GM23248 (cell line): Measurements from ENCODE around the gene ZNF467. TPM values are rescaled to one million over a fixed set of nuclear protein-coding genes. Genes with fewer than 3 reads are reported as not detected.

Experiments used
- DNase-seq: peaks from one replicate; pipeline ENCODE4 v3.0.0-alpha.2; 2015
- H2AFZ ChIP-seq: fragments of 200-600 bp; sonication (generic); 2 replicates; pipeline ENCODE4 v1.6.1; 2016; ENCODE audit warnings: antibody characterized with exemption
- H3F3A ChIP-seq: fragments of 200-600 bp; sonication (generic); 2 replicates; pipeline ENCODE4 v1.6.1; 2016; ENCODE audit warnings: mild to moderate bottlenecking, antibody characterized with exemption, mixed run types; ENCODE audit not compliant: insufficient read depth
- H3K27ac ChIP-seq: fragments of 200-600 bp; sonication (generic); 2 replicates; pipeline ENCODE4 v1.5.1; 2016; ENCODE audit warnings: mild to moderate bottlenecking
- H3K27me3 ChIP-seq: fragments of 200-600 bp; sonication (generic); replicated peaks from 2 replicates; pipeline ENCODE4 v1.6.1; 2016; ENCODE audit warnings: mild to moderate bottlenecking; ENCODE audit not compliant: insufficient read depth
- H3K36me3 ChIP-seq: fragments of 200-600 bp; sonication (generic); 2 replicates; pipeline ENCODE4 v1.6.1; 2016; ENCODE audit warnings: low read depth, mild to moderate bottlenecking
- H3K4me1 ChIP-seq: fragments of 200-600 bp; sonication (generic); 2 replicates; pipeline ENCODE4 v1.6.1; 2016; ENCODE audit warnings: mild to moderate bottlenecking; ENCODE audit not compliant: insufficient read depth
- H3K4me2 ChIP-seq: fragments of 200-600 bp; sonication (generic); one replicate; pipeline ENCODE4 v1.6.1; 2016; ENCODE audit warnings: mild to moderate bottlenecking; ENCODE audit not compliant: unreplicated experiment
- H3K4me3 ChIP-seq: fragments of 200-600 bp; sonication (generic); 2 replicates; pipeline ENCODE4 v1.5.1; 2016; ENCODE audit warnings: mild to moderate bottlenecking
- H3K79me2 ChIP-seq: fragments of 200-600 bp; sonication (generic); 2 replicates; pipeline ENCODE4 v1.6.1; 2016; ENCODE audit warnings: mild to moderate bottlenecking; ENCODE audit not compliant: insufficient read depth
- H3K9ac ChIP-seq: fragments of 200-600 bp; sonication (generic); 2 replicates; pipeline ENCODE4 v1.6.1; 2016; ENCODE audit warnings: mild to moderate bottlenecking
- H3K9me2 ChIP-seq: fragments of 200-600 bp; sonication (generic); 2 replicates; pipeline ENCODE4 v1.6.1; 2016; ENCODE audit warnings: mixed run types, mild to moderate bottlenecking, moderate library complexity; ENCODE audit not compliant: insufficient read depth
- H3K9me3 ChIP-seq: fragments of 200-600 bp; sonication (generic); one replicate; pipeline ENCODE4 v1.6.1; 2017; ENCODE audit warnings: low read depth
- H4K20me1 ChIP-seq: fragments of 200-600 bp; sonication (generic); 2 replicates; pipeline ENCODE4 v1.6.0; 2016; ENCODE audit not compliant: insufficient read depth
- EZH2 ChIP-seq: fragments of 200-600 bp; sonication (generic); IDR thresholded peaks from 2 replicates; pipeline ENCODE4 v1.6.1; 2018; ENCODE audit warnings: antibody characterized with exemption, mild to moderate bottlenecking; ENCODE audit not compliant: insufficient read depth, poor library complexity, severe bottlenecking
- EZH2phosphoT487 ChIP-seq: fragments of 200-600 bp; sonication (generic); IDR thresholded peaks from 2 replicates; pipeline ENCODE4 v1.6.1; 2018; ENCODE audit warnings: antibody characterized with exemption, moderate library complexity, mild to moderate bottlenecking, low read depth; ENCODE audit not compliant: insufficient read depth
- WGBS, 2 experiments: methylation state at CpG; one replicate each; pipeline ENCODE4 v1.1.6; 2015 to 2017; ENCODE audit warnings: low lambda C conversion rate in 2 of 2, low coverage in 1 of 2; ENCODE audit errors: missing lambda C conversion rate in 2 of 2; 5-methylcytosine and 5-hydroxymethylcytosine counted together
- in situ Hi-C: fragments of 300-500 bp; cut with MboI; formaldehyde crosslinking; loops from 2 replicates; pipeline ENCODE4 v1.15.0; 2020
- polyA plus RNA-seq: library from polyadenylated mRNA; unstranded; fragments of >200 nt; fragmentation: Nextera tagmentation; extraction: Ambion mirVana; gene quantifications from 2 replicates; pipeline ENCODE4 v1.2.1, GENCODE V29; 2016
- total RNA-seq: library from RNA; depleted of rRNA; stranded (reverse); fragments of >200 nt; shearing (Covaris generic); gene quantifications from 2 replicates; pipeline ENCODE4 v1.2.3, GENCODE V29; 2014; rRNA removed

ZNF467 gene
- total and polyA plus RNA-seq, 2 experiments from 2014 or later, result not detected

GRCh38 chr7:149714910-149715471 lies 58.4 kb downstream of the ZNF467 start:
- Histone ChIP-seq H3K4me2 (peak overlapping the region; percentile 88), H3K9ac (peak overlapping the region; percentile 72), H3K4me3 (peak overlapping the region; percentile 77), H3K79me2 (no peaks in the 10 kb centered on the region), H3K27ac (no peak overlapping the region), H3K36me3 (no peaks in the 10 kb centered on the region), H3K4me1 (no peaks in the 10 kb centered on the region), H3K9me3 (peaks cover 3% of the 10 kb centered on the region), H3K9me2 (no peaks in the 10 kb centered on the region), H3F3A (no peaks in the 10 kb centered on the region), H3K27me3 (no peaks in the 10 kb centered on the region), H2AFZ (peak overlapping the region; percentile 85), H4K20me1 (no peaks in the 10 kb centered on the region)
- DNase-seq, result peak; percentile 49
- WGBS, 2 experiments, result 3 to 4% methylated on average over 29 to 39 of the region's 48 CpGs
- TF ChIP-seq EZH2 (no peak), EZH2phosphoT487 (no peak)
- in situ Hi-C loops, result no loop called here

Other genes starting within 250 kb of the ZNF467 start
- gene ZNF862, start 64.8 kb upstream of the ZNF467 start, total RNA-seq, result 2.9 and 9.7 TPM in 2 replicates
- 3.3 and 3.5 TPM in 2 replicates for gene ZNF862, start 64.8 kb upstream of the ZNF467 start, polyA plus RNA-seq
- 6.9 and 17.7 TPM in 2 replicates for gene ATP6V0E2, start 100.4 kb upstream of the ZNF467 start, total RNA-seq
- 7.7 and 8.0 TPM in 2 replicates for gene ATP6V0E2, start 100.4 kb upstream of the ZNF467 start, polyA plus RNA-seq